Ishikawa (cell line): ENCODE results near the gene CLDN1.

Source experiments
- CEBPB ChIP-seq: IDR thresholded peaks from 2 replicates; pipeline ENCODE4 v1.6.1; 2012
- CREB1 ChIP-seq: IDR thresholded peaks from 2 replicates; pipeline ENCODE4 v1.6.1; 2012; ENCODE audit warnings: low read depth
- EGR1 ChIP-seq: IDR thresholded peaks from 2 replicates; pipeline ENCODE4 v1.6.1; 2012
- EP300 ChIP-seq: IDR thresholded peaks from 2 replicates; pipeline ENCODE4 v1.6.1; 2012; ENCODE audit warnings: borderline replicate concordance
- RAD21 ChIP-seq: IDR thresholded peaks from 2 replicates; pipeline ENCODE4 v1.6.1; 2012; ENCODE audit warnings: low read depth
- TAF1 ChIP-seq: IDR thresholded peaks from 2 replicates; pipeline ENCODE4 v1.6.1; 2012; ENCODE audit warnings: low read depth, mild to moderate bottlenecking
- TCF12 ChIP-seq: IDR thresholded peaks from 2 replicates; pipeline ENCODE4 v1.6.1; 2012; ENCODE audit warnings: low read depth
- TEAD4 ChIP-seq: IDR thresholded peaks from 2 replicates; pipeline ENCODE4 v1.6.1; 2012
- YY1 ChIP-seq: IDR thresholded peaks from 2 replicates; pipeline ENCODE4 v1.6.1; 2012; ENCODE audit warnings: low read depth

DNA sequence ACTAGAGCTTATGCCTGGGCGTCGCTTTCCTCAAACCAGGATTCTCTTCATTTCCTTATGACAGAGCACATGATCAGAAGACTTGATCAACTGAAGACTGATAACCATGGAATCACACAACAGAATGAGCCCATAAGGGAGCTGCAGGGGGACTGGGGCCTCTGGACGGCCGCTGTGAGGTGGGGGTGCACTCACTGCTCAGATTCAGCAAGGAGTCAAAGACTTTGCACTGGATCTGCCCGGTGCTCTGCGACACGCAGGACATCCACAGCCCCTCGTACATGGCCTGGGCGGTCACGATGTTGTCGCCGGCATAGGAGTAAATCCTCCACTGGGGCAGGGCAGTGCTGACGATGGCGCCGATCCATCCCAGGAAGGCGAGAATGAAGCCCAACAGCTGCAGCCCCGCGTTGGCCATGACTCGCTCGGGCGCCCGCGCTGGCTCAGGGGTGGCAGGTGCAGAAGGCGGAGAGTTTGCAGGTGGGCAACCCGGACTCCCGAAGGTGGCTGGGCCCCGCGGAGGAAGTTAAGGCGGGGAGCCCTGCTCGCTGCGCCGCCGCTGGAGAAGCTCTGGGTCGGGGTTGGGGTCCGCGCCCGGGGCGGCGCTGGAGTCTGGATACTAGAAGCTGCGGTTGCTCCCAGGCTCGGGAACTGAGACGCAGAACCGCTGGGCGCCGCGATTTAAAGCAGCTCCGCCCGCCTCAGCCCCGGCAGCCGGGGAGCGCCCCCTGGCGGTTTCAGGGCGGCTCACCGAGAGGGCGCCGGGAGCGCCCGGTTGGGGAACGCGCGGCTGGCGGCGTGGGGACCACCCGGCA lies at the start of gene CLDN1:
- TF ChIP-seq TAF1 (0 out of 2 replicates have a peak, but pooled peaks have one; percentile 47), EGR1 (no peak), CREB1 (no peak), YY1 (peak; percentile 35; the same call in 1 of the 2 replicates), TEAD4 (no peak), EP300 (peak; percentile 39; the same call in 1 of the 2 replicates), RAD21 (peak; percentile 85), CEBPB (no peak), TCF12 (no peak; the same call in 1 of the 2 replicates)
